HEK293 (cell line): ENCODE measurements around the gene ICAM1.

ENCODE experiments used
- CTCF ChIP-seq: fragments of 450-650 bp; formaldehyde crosslinking; IDR thresholded peaks from 2 replicates; pipeline ENCODE4 v1.5.1; 2016; ENCODE audit warnings: missing biosample characterization, missing genetic modification characterization
- IKZF3 ChIP-seq: fragments of 450-650 bp; IDR thresholded peaks from 2 replicates; pipeline ENCODE4 v1.5.0; 2018; ENCODE audit warnings: missing biosample characterization, mild to moderate bottlenecking, missing genetic modification characterization, moderate library complexity
- MZF1 ChIP-seq: fragments of 450-650 bp; formaldehyde crosslinking; IDR thresholded peaks from 2 replicates; pipeline ENCODE4 v1.5.1; 2017; ENCODE audit warnings: missing biosample characterization, missing genetic modification characterization, borderline replicate concordance
- SALL2 ChIP-seq: fragments of 450-650 bp; formaldehyde crosslinking; IDR thresholded peaks from 2 replicates; pipeline ENCODE4 v1.5.0; 2017; ENCODE audit warnings: missing biosample characterization, mild to moderate bottlenecking, missing genetic modification characterization, borderline replicate concordance
- SETDB1 ChIP-seq: IDR thresholded peaks from one replicate; pipeline ENCODE4 v1.6.1; 2017; ENCODE audit warnings: mild to moderate bottlenecking, low read length, moderate library complexity, mixed read lengths; ENCODE audit not compliant: insufficient read length
- SP7 ChIP-seq: fragments of 450-650 bp; formaldehyde crosslinking; IDR thresholded peaks from 2 replicates; pipeline ENCODE4 v1.5.1; 2016; ENCODE audit warnings: missing biosample characterization, missing genetic modification characterization
- TCF7L2 ChIP-seq: IDR thresholded peaks from 2 replicates; pipeline ENCODE4 v1.6.1; 2011; ENCODE audit warnings: low read depth, mild to moderate bottlenecking, inconsistent platforms, low read length, moderate library complexity, borderline replicate concordance
- ZBTB48 ChIP-seq: fragments of 450-650 bp; formaldehyde crosslinking; IDR thresholded peaks from 2 replicates; pipeline ENCODE4 v1.5.1; 2016; ENCODE audit warnings: missing biosample characterization, missing genetic modification characterization
- ZFP69B ChIP-seq: fragments of 450-650 bp; formaldehyde crosslinking; IDR thresholded peaks from 2 replicates; pipeline ENCODE4 v1.5.1; 2016; ENCODE audit warnings: missing biosample characterization, missing genetic modification characterization
- ZIC2 ChIP-seq: fragments of 450-650 bp; formaldehyde crosslinking; IDR thresholded peaks from 2 replicates; pipeline ENCODE4 v1.5.1; 2016; ENCODE audit warnings: missing biosample characterization, missing genetic modification characterization
- ZNF157 ChIP-seq: fragments of 450-650 bp; formaldehyde crosslinking; IDR thresholded peaks from 2 replicates; pipeline ENCODE4 v1.5.1; 2016; ENCODE audit warnings: missing biosample characterization, missing genetic modification characterization
- ZNF175 ChIP-seq: fragments of 450-650 bp; formaldehyde crosslinking; IDR thresholded peaks from 2 replicates; pipeline ENCODE4 v1.5.1; 2016; ENCODE audit warnings: missing biosample characterization, missing genetic modification characterization
- ZNF19 ChIP-seq: fragments of 450-650 bp; formaldehyde crosslinking; IDR thresholded peaks from 2 replicates; pipeline ENCODE4; 2016; ENCODE audit warnings: missing biosample characterization, missing genetic modification characterization, low read depth
- ZNF221 ChIP-seq: fragments of 450-650 bp; formaldehyde crosslinking; IDR thresholded peaks from 2 replicates; pipeline ENCODE4 v1.5.1; 2017; ENCODE audit warnings: missing biosample characterization, missing genetic modification characterization, borderline replicate concordance
- ZNF239 ChIP-seq: fragments of 450-650 bp; formaldehyde crosslinking; IDR thresholded peaks from 2 replicates; pipeline ENCODE4 v1.5.1; 2016; ENCODE audit warnings: missing biosample characterization, missing genetic modification characterization
- ZNF24 ChIP-seq: fragments of 450-650 bp; formaldehyde crosslinking; IDR thresholded peaks from 2 replicates; pipeline ENCODE4 v1.5.1; 2016; ENCODE audit warnings: missing biosample characterization, missing genetic modification characterization
- ZNF423 ChIP-seq: fragments of 450-650 bp; formaldehyde crosslinking; IDR thresholded peaks from 2 replicates; pipeline ENCODE4 v1.5.1; 2016; ENCODE audit warnings: missing biosample characterization, missing genetic modification characterization
- ZNF501 ChIP-seq: fragments of 450-650 bp; formaldehyde crosslinking; IDR thresholded peaks from 2 replicates; pipeline ENCODE4 v1.5.1; 2016; ENCODE audit warnings: missing biosample characterization, missing genetic modification characterization
- ZNF548 ChIP-seq: fragments of 450-650 bp; formaldehyde crosslinking; IDR thresholded peaks from 2 replicates; pipeline ENCODE4 v1.5.1; 2016; ENCODE audit warnings: missing biosample characterization, missing genetic modification characterization
- ZNF555 ChIP-seq: fragments of 450-650 bp; formaldehyde crosslinking; conservative IDR thresholded peaks from 2 replicates; pipeline ENCODE4 v1.5.1; 2017; ENCODE audit warnings: missing biosample characterization, mild to moderate bottlenecking, missing genetic modification characterization, inconsistent platforms
- ZNF558 ChIP-seq: fragments of 450-650 bp; formaldehyde crosslinking; IDR thresholded peaks from 2 replicates; pipeline ENCODE4 v1.5.1; 2016; ENCODE audit warnings: missing biosample characterization, missing genetic modification characterization
- ZNF626 ChIP-seq: fragments of 450-650 bp; sonication (Bioruptor Pico); formaldehyde crosslinking; IDR thresholded peaks from 2 replicates; pipeline ENCODE4 v1.5.1; 2018; ENCODE audit warnings: missing biosample characterization, missing genetic modification characterization, inconsistent platforms
- ZNF645 ChIP-seq: fragments of 450-650 bp; formaldehyde crosslinking; IDR thresholded peaks from 2 replicates; pipeline ENCODE4; 2016; ENCODE audit warnings: missing biosample characterization, missing genetic modification characterization
- ZNF707 ChIP-seq: fragments of 450-650 bp; formaldehyde crosslinking; IDR thresholded peaks from 2 replicates; pipeline ENCODE4 v1.5.1; 2016; ENCODE audit warnings: missing biosample characterization, missing genetic modification characterization
- ZNF768 ChIP-seq: fragments of 450-650 bp; formaldehyde crosslinking; IDR thresholded peaks from 2 replicates; pipeline ENCODE4 v1.5.1; 2018; ENCODE audit warnings: missing biosample characterization, mild to moderate bottlenecking, missing genetic modification characterization
- TF ChIP-seq, protein P1 (sequence below): fragments of 450-650 bp; formaldehyde crosslinking; IDR thresholded peaks from 2 replicates; pipeline ENCODE4 v1.5.1; 2016; ENCODE audit warnings: missing biosample characterization, missing genetic modification characterization
- TF ChIP-seq, protein P2 (sequence below): fragments of 450-650 bp; formaldehyde crosslinking; IDR thresholded peaks from 2 replicates; pipeline ENCODE4 v1.5.1; 2016; ENCODE audit warnings: missing biosample characterization, missing genetic modification characterization, low read depth
- TF ChIP-seq, protein P3 (sequence below): fragments of 450-650 bp; IDR thresholded peaks from 2 replicates; pipeline ENCODE4 v1.5.1; 2018; ENCODE audit warnings: missing biosample characterization, missing genetic modification characterization

Gene ICAM1

DNA sequence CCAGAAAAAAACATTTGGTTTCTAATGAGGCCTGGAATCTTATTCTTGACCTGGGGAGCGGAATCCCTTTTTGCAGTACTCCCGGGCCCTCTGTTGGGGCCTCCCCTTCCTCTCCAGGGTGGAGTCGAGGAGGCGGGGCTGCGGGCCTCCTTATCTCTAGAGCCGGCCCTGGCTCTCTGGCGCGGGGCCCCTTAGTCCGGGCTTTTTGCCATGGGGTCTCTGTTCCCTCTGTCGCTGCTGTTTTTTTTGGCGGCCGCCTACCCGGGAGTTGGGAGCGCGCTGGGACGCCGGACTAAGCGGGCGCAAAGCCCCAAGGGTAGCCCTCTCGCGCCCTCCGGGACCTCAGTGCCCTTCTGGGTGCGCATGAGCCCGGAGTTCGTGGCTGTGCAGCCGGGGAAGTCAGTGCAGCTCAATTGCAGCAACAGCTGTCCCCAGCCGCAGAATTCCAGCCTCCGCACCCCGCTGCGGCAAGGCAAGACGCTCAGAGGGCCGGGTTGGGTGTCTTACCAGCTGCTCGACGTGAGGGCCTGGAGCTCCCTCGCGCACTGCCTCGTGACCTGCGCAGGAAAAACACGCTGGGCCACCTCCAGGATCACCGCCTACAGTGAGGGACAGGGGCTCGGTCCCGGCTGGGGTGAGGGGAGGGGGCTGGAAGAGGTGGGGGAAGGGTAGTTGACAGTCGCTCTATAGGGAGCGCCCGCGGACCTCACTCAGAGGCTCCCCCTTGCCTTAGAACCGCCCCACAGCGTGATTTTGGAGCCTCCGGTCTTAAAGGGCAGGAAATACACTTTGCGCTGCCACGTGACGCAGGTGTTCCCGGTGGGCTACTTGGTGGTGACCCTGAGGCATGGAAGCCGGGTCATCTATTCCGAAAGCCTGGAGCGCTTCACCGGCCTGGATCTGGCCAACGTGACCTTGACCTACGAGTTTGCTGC is 16.1 kb downstream of the ICAM1 start, which contains the start of gene ICAM4 (continued):
- no peak for TF ChIP-seq SALL2 (tag by site-specific recombination)
- TF ChIP-seq ZNF555 (tag by site-specific recombination), result no peak
- no peak for TF ChIP-seq ZNF645 (tag by site-specific recombination)
- peak; percentile 76; the same call in 1 of the 2 replicates for TF ChIP-seq ZNF24 (tag by site-specific recombination)
- no peak for TF ChIP-seq ZNF175 (tag by site-specific recombination)
- no peak for TF ChIP-seq ZNF548
- TF ChIP-seq, protein P1, sequence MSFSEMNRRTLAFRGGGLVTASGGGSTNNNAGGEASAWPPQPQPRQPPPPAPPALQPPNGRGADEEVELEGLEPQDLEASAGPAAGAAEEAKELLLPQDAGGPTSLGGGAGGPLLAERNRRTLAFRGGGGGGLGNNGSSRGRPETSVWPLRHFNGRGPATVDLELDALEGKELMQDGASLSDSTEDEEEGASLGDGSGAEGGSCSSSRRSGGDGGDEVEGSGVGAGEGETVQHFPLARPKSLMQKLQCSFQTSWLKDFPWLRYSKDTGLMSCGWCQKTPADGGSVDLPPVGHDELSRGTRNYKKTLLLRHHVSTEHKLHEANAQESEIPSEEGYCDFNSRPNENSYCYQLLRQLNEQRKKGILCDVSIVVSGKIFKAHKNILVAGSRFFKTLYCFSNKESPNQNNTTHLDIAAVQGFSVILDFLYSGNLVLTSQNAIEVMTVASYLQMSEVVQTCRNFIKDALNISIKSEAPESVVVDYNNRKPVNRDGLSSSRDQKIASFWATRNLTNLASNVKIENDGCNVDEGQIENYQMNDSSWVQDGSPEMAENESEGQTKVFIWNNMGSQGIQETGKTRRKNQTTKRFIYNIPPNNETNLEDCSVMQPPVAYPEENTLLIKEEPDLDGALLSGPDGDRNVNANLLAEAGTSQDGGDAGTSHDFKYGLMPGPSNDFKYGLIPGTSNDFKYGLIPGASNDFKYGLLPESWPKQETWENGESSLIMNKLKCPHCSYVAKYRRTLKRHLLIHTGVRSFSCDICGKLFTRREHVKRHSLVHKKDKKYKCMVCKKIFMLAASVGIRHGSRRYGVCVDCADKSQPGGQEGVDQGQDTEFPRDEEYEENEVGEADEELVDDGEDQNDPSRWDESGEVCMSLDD, result no peak; the same call in 1 of the 2 replicates
- TF ChIP-seq, protein P2, sequence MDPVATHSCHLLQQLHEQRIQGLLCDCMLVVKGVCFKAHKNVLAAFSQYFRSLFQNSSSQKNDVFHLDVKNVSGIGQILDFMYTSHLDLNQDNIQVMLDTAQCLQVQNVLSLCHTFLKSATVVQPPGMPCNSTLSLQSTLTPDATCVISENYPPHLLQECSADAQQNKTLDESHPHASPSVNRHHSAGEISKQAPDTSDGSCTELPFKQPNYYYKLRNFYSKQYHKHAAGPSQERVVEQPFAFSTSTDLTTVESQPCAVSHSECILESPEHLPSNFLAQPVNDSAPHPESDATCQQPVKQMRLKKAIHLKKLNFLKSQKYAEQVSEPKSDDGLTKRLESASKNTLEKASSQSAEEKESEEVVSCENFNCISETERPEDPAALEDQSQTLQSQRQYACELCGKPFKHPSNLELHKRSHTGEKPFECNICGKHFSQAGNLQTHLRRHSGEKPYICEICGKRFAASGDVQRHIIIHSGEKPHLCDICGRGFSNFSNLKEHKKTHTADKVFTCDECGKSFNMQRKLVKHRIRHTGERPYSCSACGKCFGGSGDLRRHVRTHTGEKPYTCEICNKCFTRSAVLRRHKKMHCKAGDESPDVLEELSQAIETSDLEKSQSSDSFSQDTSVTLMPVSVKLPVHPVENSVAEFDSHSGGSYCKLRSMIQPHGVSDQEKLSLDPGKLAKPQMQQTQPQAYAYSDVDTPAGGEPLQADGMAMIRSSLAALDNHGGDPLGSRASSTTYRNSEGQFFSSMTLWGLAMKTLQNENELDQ (tag by site-specific recombination), result no peak
- TF ChIP-seq ZNF239 (tag by site-specific recombination), result no peak
- peak; percentile 15; the same call in 1 of the 2 replicates for TF ChIP-seq MZF1 (tag by site-specific recombination)
- peak; percentile 88 for TF ChIP-seq ZIC2
- peak; percentile 79 for TF ChIP-seq ZBTB48 (tag by site-specific recombination)
- TF ChIP-seq, protein P3, sequence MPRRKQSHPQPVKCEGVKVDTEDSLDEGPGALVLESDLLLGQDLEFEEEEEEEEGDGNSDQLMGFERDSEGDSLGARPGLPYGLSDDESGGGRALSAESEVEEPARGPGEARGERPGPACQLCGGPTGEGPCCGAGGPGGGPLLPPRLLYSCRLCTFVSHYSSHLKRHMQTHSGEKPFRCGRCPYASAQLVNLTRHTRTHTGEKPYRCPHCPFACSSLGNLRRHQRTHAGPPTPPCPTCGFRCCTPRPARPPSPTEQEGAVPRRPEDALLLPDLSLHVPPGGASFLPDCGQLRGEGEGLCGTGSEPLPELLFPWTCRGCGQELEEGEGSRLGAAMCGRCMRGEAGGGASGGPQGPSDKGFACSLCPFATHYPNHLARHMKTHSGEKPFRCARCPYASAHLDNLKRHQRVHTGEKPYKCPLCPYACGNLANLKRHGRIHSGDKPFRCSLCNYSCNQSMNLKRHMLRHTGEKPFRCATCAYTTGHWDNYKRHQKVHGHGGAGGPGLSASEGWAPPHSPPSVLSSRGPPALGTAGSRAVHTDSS (tag by site-specific recombination), result no peak; the same call in 1 of the 2 replicates
- TF ChIP-seq TCF7L2, result no peak
- no peak for TF ChIP-seq ZNF221 (tag by site-specific recombination)
- no peak for TF ChIP-seq ZNF707 (tag by site-specific recombination)
- TF ChIP-seq CTCF (tag by site-specific recombination), result no peak
- TF ChIP-seq ZNF157 (tag by site-specific recombination), result no peak
- TF ChIP-seq ZNF768, result peak; percentile 94; the same call in 1 of the 2 replicates
- TF ChIP-seq SETDB1, result no peak
- peak; percentile 79 for TF ChIP-seq IKZF3 (tag by site-specific recombination)
- TF ChIP-seq ZNF19 (tag by site-specific recombination), result no peak
- TF ChIP-seq SP7 (tag by site-specific recombination), result peak; percentile 78; the same call in 1 of the 2 replicates
- 0 out of 2 replicates have a peak, but pooled peaks have one; percentile 36 for TF ChIP-seq ZNF501 (tag by site-specific recombination)
- TF ChIP-seq ZFP69B (tag by site-specific recombination), result 0 out of 2 replicates have a peak, but pooled peaks have one; percentile 25
- peak; percentile 54 for TF ChIP-seq ZNF423 (tag by site-specific recombination)
- no peak for TF ChIP-seq ZNF626 (tag by site-specific recombination)
- no peak for TF ChIP-seq ZNF558 (tag by site-specific recombination)
